CD4-positive, alpha-beta memory T cell (primary cell): ENCODE results near the gene ZC3HAV1. TPM values are rescaled to one million over a fixed set of nuclear protein-coding genes. Genes with fewer than 3 reads are reported as not detected.
"Not testable (repeated sequence)": the region's sequence is repeated elsewhere in the genome, so short reads cannot be mapped to it uniquely, and the experiment has no call there.

Experiments
- CTCF ChIA-PET: fragments of 350-600 bp; sonication (Branson Sonifier 250); formaldehyde crosslinking; loops from one replicate; lab custom pipeline; 2021; ENCODE audit warnings: inconsistent platforms; ENCODE audit not compliant: partially characterized antibody; lab: Charles Lee
- POLR2A ChIA-PET: fragments of 350-600 bp; sonication (Branson Sonifier 250); formaldehyde crosslinking; loops from one replicate; lab custom pipeline; 2021; ENCODE audit not compliant: partially characterized antibody; lab: Charles Lee
- DNase-seq, 5 donors: peaks; one replicate each; pipeline versions ENCODE4 v3.0.0 to v3.0.0-alpha.2; 2020 to 2022; ENCODE audit warnings: mixed read lengths in 1 of 5
- H3K27ac ChIP-seq: one replicate; pipeline ENCODE4 v1.7.0; 2013; ENCODE audit warnings: low read depth, low read length
- H3K27me3 ChIP-seq: 2 replicates; pipeline ENCODE4 v1.7.0; 2013; ENCODE audit warnings: mild to moderate bottlenecking, low read length, moderate library complexity; ENCODE audit not compliant: insufficient read depth
- H3K36me3 ChIP-seq: 2 replicates; pipeline ENCODE4 v1.7.0; 2013; ENCODE audit warnings: mild to moderate bottlenecking, low read length, moderate library complexity; ENCODE audit not compliant: insufficient read depth
- H3K4me1 ChIP-seq: 2 replicates; pipeline ENCODE4 v1.7.0; 2013; ENCODE audit warnings: mild to moderate bottlenecking, low read length, moderate library complexity; ENCODE audit not compliant: insufficient read depth
- H3K4me3 ChIP-seq, 2 donors: one replicate each; pipeline ENCODE4 v1.7.0; 2013; ENCODE audit warnings: low read length in 2 of 2, mild to moderate bottlenecking in 1 of 2
- H3K9me3 ChIP-seq, 2 donors: one replicate each; pipeline ENCODE4 v1.7.0; 2013; ENCODE audit warnings: low read length in 2 of 2, control low read depth in 1 of 2; ENCODE audit not compliant: control insufficient read depth in 1 of 2
- H3K27ac Mint-ChIP-seq, 7 donors: one replicate each; pipeline ENCODE4 v1.8.0; 2020 to 2021; ENCODE audit warnings: mixed read lengths in 7 of 7, mild to moderate bottlenecking in 6 of 7, inconsistent platforms in 3 of 7, moderate library complexity in 3 of 7
- H3K27me3 Mint-ChIP-seq, 2 donors: one replicate each; pipeline ENCODE4 v1.8.0; 2020 to 2021; ENCODE audit warnings: mixed read lengths in 2 of 2
- H3K36me3 Mint-ChIP-seq, 2 donors: one replicate each; pipeline ENCODE4 v1.8.0; 2020 to 2021; ENCODE audit warnings: mixed read lengths in 2 of 2, inconsistent platforms in 1 of 2, mild to moderate bottlenecking in 1 of 2
- H3K4me1 Mint-ChIP-seq, 4 donors: one replicate each; pipeline ENCODE4 v1.8.0; 2020 to 2021; ENCODE audit warnings: mixed read lengths in 4 of 4, mild to moderate bottlenecking in 1 of 4
- H3K4me3 Mint-ChIP-seq, 8 donors: one replicate each; pipeline ENCODE4 v1.8.0; 2020 to 2021; ENCODE audit warnings: mixed read lengths in 8 of 8, mild to moderate bottlenecking in 7 of 8, moderate library complexity in 6 of 8, inconsistent platforms in 3 of 8
- H3K9me3 Mint-ChIP-seq, 8 donors: one replicate each; pipeline ENCODE4 v1.8.0; 2020 to 2021; ENCODE audit warnings: mixed read lengths in 8 of 8, mild to moderate bottlenecking in 5 of 8, inconsistent platforms in 3 of 8, moderate library complexity in 1 of 8
- intact Hi-C: fragments of 100-400 bp; cut with micrococcal nuclease; formaldehyde crosslinking; loops from one replicate; pipeline ENCODE4 v1.15.1; 2023
- polyA plus RNA-seq, 2 donors: library from polyadenylated mRNA; unstranded; fragments of 300-500 nt; fragmentation: Illumina TruSeq; gene quantifications; one replicate each; pipeline ENCODE4 v1.2.3, GENCODE V29; 2021
- total RNA-seq, 2 experiments: library from RNA; stranded (reverse); gene quantifications; one replicate each; pipeline ENCODE4 v1.2.3, GENCODE V29; 2021

ZC3HAV1 gene
- total and polyA plus RNA-seq, 4 experiments from 2014 or later: 150 to 169 (median 157) TPM

DNA sequence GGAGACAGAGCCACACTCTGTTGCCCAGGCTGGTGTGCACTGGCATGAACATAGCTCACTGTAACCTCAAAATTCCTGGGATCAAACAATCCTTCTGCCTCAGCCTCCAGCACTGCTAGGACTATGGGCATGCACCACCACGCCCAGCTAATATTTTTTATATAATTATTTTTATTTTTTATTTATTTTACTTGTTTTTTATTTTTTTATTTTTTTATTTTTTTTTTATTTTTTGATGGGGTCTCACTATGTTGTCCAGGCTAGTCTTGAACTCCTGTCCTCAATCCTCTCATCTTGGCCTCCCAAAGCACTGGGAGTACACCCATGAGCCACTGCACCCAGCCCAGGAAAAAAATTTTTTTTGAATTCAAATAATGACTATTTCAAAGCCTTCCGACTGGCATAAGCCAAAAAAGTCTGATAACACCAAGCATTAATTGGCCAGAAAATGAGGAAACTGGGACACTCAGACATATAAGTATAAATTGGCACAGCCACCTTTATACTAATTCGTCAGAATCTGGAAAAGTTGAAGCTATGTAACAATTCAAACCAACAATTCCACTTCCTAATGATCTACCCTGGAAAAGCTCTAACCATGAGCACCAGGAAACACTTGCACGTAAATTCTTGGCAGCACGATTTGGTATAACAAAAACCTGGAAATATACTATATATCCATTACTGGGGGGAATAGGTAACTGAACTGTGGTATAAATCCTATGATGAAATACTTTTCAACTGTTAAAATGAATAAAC, 6.3 kb downstream of the ZC3HAV1 start:
- Histone ChIP-seq H3K27me3 (no peaks in the 10 kb centered on the region), H3K9me3 (no peaks in the 10 kb centered on the region), H3K36me3 (peaks cover 7% of the 10 kb centered on the region), H3K4me3 (peak overlapping the region; percentile 27 to 96), H3K27ac (peak overlapping the region; percentile 42), H3K4me1 (peaks cover 37% of the 10 kb centered on the region)
- Mint-ChIP-seq H3K36me3 (peaks cover 56 to 72% of the 10 kb centered on the region in 2 donors), H3K9me3 (peaks cover 0 to 14% (median 0%) of the 10 kb centered on the region in 8 donors), H3K27ac (peak overlapping the region; percentile 84 to 96 (median 92)), H3K27me3 (no peaks in the 10 kb centered on the region), H3K4me3 (peak overlapping the region; percentile 95 to 98 (median 97)), H3K4me1 (peaks cover 15 to 63% (median 29%) of the 10 kb centered on the region in 4 donors)
- DNase-seq: no peak
- intact Hi-C loops: no loop called here
- ChIA-PET CTCF (interaction anchor here (0.6 to 3.9 kb wide), 4 partner anchors 10 to 467 kb away, joined by 3 to 70 read pairs (median 8); no protein-coding TSS in a partner anchor), POLR2A (interaction anchor here (0.7 to 4.0 kb wide), 13 partner anchors 10 to 62 kb away, joined by 3 to 248 read pairs (median 8); no protein-coding TSS in a partner anchor)

DNA sequence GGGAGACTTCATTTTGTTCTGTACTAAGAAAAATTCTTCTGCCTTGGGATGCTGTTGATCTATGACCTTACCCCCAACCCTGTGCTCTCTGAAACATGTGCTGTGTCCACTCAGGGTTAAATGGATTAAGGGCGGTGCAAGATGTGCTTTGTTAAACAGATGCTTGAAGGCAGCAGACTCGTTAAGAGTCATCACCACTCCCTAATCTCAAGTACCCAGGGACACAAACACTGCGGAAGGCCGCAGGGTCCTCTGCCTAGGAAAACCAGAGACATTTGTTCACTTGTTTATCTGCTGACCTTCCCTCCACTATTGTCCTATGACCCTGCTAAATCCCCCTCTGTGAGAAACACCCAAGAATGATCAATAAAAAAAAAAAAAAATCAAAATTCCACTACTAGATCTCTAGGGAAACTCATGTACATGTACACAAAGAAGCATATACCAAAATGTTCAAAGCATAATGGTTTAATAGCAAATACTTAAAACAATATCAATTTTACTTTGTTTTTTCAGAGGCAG, 7.8 kb downstream of the ZC3HAV1 start:
- Histone ChIP-seq H3K4me1 (peaks cover 50% of the 10 kb centered on the region), H3K4me3 (peak overlapping the region; percentile 36 to 56), H3K27ac (peak overlapping the region; percentile 53)
- Mint-ChIP-seq H3K4me3 (peak overlapping the region; percentile 89 to 97 (median 94)), H3K27ac (peak overlapping the region; percentile 88 to 97 (median 95)), H3K36me3 (peaks cover 46 to 65% of the 10 kb centered on the region in 2 donors), H3K4me1 (peaks cover 20 to 74% (median 39%) of the 10 kb centered on the region in 4 donors)
- H3K36me3 ChIP-seq, intact Hi-C loops, H3K9me3 ChIP-seq, H3K27me3 Mint-ChIP-seq, DNase-seq, H3K27me3 ChIP-seq, H3K9me3 Mint-ChIP-seq: not testable (repeated sequence)
- ChIA-PET CTCF (interaction anchor here (2.0 to 3.9 kb wide), 2 partner anchors 8 to 14 kb away, joined by 6 to 70 read pairs; no protein-coding TSS in a partner anchor), POLR2A (interaction anchor here (1.0 to 4.0 kb wide), 4 partner anchors 8 to 26 kb away, joined by 5 to 248 read pairs (median 25); no protein-coding TSS in a partner anchor)

DNA sequence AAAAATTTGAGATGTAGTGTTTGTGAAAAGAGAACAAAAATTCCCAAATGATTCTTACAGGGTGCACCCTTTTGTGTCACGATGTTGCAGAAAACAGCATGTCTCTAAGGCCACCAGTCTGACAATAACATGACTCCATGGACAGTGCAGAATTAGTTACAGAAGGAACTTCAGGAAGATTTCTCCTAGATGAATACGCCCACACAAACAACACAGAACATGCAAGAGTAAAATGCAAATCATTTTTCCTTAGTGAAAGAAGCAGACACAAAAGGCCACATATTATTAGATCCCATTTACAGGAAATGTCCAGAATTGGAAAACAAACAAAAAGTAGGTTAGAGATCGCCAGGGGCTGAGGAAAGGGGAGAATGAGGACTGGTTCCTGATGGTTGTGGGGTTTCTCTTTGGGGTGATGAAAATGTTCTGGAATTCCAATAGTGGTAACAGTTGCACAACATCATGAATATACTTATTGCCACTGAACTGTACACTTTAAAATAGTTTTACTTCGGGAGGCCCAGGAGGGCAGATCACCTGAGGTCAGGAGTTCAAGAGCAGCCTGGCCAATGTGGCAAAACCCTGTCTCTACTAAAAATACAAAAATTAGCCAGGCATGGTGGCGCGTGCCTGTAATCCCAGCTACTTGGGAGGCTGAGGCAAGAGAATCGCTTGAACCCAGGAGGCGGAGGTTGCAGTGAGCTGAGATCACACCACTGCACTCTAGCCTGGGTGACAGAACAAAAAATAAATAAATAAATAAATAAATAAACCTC, 10.2 kb downstream of the ZC3HAV1 start:
- POLR2A ChIA-PET: interaction anchor here (0.7 to 9.0 kb wide), 6 partner anchors 9 to 132 kb away, joined by 3 to 244 read pairs (median 4); partner anchors contain the start of gene ZC3HAV1
- peaks cover 53 to 72% of the 10 kb centered on the region in 2 donors for H3K36me3 Mint-ChIP-seq

DNA sequence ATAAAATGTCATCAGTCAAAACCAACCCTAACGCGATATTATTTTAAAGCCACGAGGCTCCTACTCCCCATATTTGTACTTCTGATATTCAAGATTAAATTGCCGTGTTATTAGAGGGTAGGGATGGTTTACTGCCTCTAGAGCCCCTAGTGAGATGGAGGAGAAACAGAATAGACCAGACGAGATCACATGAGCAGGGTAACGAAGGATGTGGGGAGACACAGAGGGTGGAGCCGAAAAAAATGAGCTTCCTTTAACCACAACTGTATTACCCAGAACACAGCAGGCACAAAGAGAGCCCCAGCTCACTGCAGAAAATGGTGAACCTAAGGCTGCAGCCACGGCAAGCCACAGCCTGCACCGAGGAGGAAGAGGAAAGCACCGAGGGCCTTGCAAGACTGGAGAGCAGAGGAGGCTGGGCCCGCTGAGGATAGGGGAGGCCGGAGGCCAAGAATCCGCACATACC, 14.3 kb downstream of the ZC3HAV1 start:
- ChIA-PET CTCF (interaction anchor here (0.8 to 5.7 kb wide), 17 partner anchors 8 to 78 kb away, joined by 3 to 70 read pairs (median 8); no protein-coding TSS in a partner anchor), POLR2A (interaction anchor here (0.9 to 9.2 kb wide), 30 partner anchors 8 to 1082 kb away, joined by 3 to 248 read pairs (median 6); partner anchors contain the start of genes KDM7A, LUC7L2, UBN2 and ZC3HAV1)
- Mint-ChIP-seq H3K9me3 (no peaks in the 10 kb centered on the region), H3K4me3 (peak overlapping the region; percentile 78 to 93 (median 88)), H3K27me3 (no peaks in the 10 kb centered on the region), H3K36me3 (peaks cover 51 to 73% of the 10 kb centered on the region in 2 donors), H3K27ac (peak overlapping the region; percentile 88 to 97 (median 93)), H3K4me1 (peaks cover 62 to 94% (median 78%) of the 10 kb centered on the region in 4 donors)
- Histone ChIP-seq H3K9me3 (no peaks in the 10 kb centered on the region), H3K36me3 (peaks cover 3% of the 10 kb centered on the region), H3K4me3 (peak overlapping the region; percentile 34 to 39), H3K27me3 (no peaks in the 10 kb centered on the region), H3K4me1 (peaks cover 90% of the 10 kb centered on the region), H3K27ac (peak overlapping the region; percentile 61)
- peak; percentile 91 to 96 (median 94) for DNase-seq
- intact Hi-C loops: loop anchor here (1.0 to 10.0 kb wide), 5 partner anchors 10 to 1080 kb away; partner anchors contain the start of genes KDM7A, TRIM24 and ZC3HAV1

More for the DNA sequence above, 10.2 kb downstream of the ZC3HAV1 start:
- peak overlapping the region; percentile 65 to 94 (median 88) for H3K4me3 Mint-ChIP-seq
- Histone ChIP-seq H3K36me3 (peaks cover 3% of the 10 kb centered on the region), H3K4me1 (peaks cover 69% of the 10 kb centered on the region), H3K27me3 (no peaks in the 10 kb centered on the region), H3K4me3 (peak overlapping the region in 1 of 2 donors; percentile 12), H3K9me3 (no peaks in the 10 kb centered on the region), H3K27ac (peak overlapping the region; percentile 51)
- H3K27me3 Mint-ChIP-seq: no peaks in the 10 kb centered on the region
- peaks cover 0 to 5% (median 0%) of the 10 kb centered on the region in 8 donors for H3K9me3 Mint-ChIP-seq
- peak overlapping the region; percentile 71 to 95 (median 92) for H3K27ac Mint-ChIP-seq
- H3K4me1 Mint-ChIP-seq: peaks cover 37 to 89% (median 58%) of the 10 kb centered on the region in 4 donors
- intact Hi-C loops: loop anchor here (10.0 kb wide), 2 partner anchors 635 to 1075 kb away; partner anchors contain the start of genes KDM7A and TRIM24
- CTCF ChIA-PET: interaction anchor here (0.6 to 2.0 kb wide), 3 partner anchors 8 to 75 kb away, joined by 3 to 9 read pairs (median 3); no protein-coding TSS in a partner anchor
- DNase-seq: no peak

DNA sequence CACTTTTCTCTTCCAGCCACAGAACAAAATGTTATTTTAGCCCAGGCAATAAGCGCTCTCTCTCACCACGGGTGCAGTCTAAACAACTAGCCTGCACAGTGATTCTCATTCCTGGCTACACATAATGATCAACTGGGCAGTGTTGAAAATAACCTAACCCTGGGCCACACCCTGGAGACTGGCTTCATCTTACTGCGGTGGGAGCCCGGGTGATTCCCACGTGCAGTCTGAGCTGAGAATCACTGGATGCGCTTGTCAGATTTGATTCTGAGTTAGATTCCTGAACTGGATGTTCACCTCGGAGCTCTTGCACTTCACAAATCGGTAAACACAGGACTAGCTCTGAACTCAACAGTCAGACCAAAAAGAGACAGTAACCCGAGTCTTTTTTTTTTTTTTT, 14.9 kb downstream of the ZC3HAV1 start:
- Mint-ChIP-seq H3K36me3 (peaks cover 51 to 71% of the 10 kb centered on the region in 2 donors), H3K4me1 (peaks cover 60 to 92% (median 76%) of the 10 kb centered on the region in 4 donors), H3K4me3 (peak overlapping the region; percentile 78 to 93 (median 88)), H3K27me3 (no peaks in the 10 kb centered on the region), H3K9me3 (no peaks in the 10 kb centered on the region), H3K27ac (peak overlapping the region; percentile 88 to 97 (median 93))
- Histone ChIP-seq H3K36me3 (peaks cover 3% of the 10 kb centered on the region), H3K4me1 (peaks cover 90% of the 10 kb centered on the region), H3K27ac (peak overlapping the region; percentile 61), H3K27me3 (no peaks in the 10 kb centered on the region), H3K9me3 (no peaks in the 10 kb centered on the region), H3K4me3 (peak overlapping the region; percentile 34 to 39)
- peak in 1 of 5 donors; percentile 72 for DNase-seq
- ChIA-PET POLR2A (interaction anchor here (0.9 to 9.2 kb wide), 25 partner anchors 9 to 964 kb away, joined by 3 to 248 read pairs (median 8); partner anchors contain the start of genes LUC7L2, UBN2 and ZC3HAV1), CTCF (interaction anchor here (0.8 to 5.7 kb wide), 17 partner anchors 8 to 208 kb away, joined by 3 to 70 read pairs (median 8); no protein-coding TSS in a partner anchor)
- intact Hi-C loops: loop anchor here (1.0 to 10.0 kb wide), 4 partner anchors 8 to 1080 kb away; partner anchors contain the start of genes KDM7A and TRIM24

DNA sequence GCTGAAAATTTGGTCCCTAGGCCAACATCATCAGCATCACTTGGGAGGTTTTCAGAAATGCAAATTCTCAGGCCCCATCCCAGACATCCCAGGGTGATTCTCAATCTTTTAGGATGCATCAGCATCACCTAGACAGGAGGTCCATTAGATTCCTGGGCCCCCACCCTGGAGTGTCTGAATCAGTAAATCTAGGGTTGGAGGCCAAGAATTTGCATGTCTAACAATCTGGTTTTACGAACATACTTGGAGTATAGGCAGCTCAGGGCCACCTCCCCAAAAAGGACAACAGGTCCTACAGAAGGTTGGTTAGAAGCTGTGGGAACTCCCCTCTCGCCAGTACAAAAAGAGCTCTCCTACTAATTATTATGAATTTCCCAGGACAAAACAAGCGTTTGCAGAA, 15.5 kb downstream of the ZC3HAV1 start:
- Mint-ChIP-seq H3K4me3 (peak overlapping the region; percentile 78 to 93 (median 88)), H3K36me3 (peaks cover 51 to 71% of the 10 kb centered on the region in 2 donors), H3K9me3 (no peaks in the 10 kb centered on the region), H3K27me3 (no peaks in the 10 kb centered on the region), H3K4me1 (peaks cover 59 to 92% (median 77%) of the 10 kb centered on the region in 4 donors), H3K27ac (peak overlapping the region; percentile 88 to 97 (median 93))
- peaks cover 90% of the 10 kb centered on the region for H3K4me1 ChIP-seq
- ChIA-PET CTCF (interaction anchor here (0.8 to 5.7 kb wide), 14 partner anchors 8 to 207 kb away, joined by 3 to 70 read pairs (median 10); no protein-coding TSS in a partner anchor), POLR2A (interaction anchor here (0.7 to 9.2 kb wide), 18 partner anchors 10 to 1098 kb away, joined by 3 to 248 read pairs (median 8); partner anchors contain the start of genes LUC7L2, UBN2 and ZC3HAV1)
- H3K36me3 ChIP-seq: peaks cover 8% of the 10 kb centered on the region
- no peaks in the 10 kb centered on the region for H3K27me3 ChIP-seq
- H3K27ac ChIP-seq: peak overlapping the region; percentile 61
- H3K4me3 ChIP-seq: peak overlapping the region; percentile 34 to 39
- intact Hi-C loops: loop anchor here (1.0 to 10.0 kb wide), 4 partner anchors 8 to 1081 kb away; partner anchors contain the start of genes KDM7A and TRIM24
- H3K9me3 ChIP-seq: no peaks in the 10 kb centered on the region
- DNase-seq: peak in 1 of 5 donors; percentile 60
